OCI-LY3 (cell line): ENCODE measurements around the gene TERF2IP.

Experiments
- H2AFZ ChIP-seq: fragments of 200-600, 300-600 bp; shearing (Covaris generic); 2 replicates; pipeline ENCODE4 v1.6.0; 2014; ENCODE audit warnings: antibody characterized with exemption, low read depth, low read length
- H3K27ac ChIP-seq: fragments of 200-600, 300-600 bp; sonication (generic); 2 replicates; pipeline ENCODE4 v1.5.1; 2014; ENCODE audit warnings: mild to moderate bottlenecking, low read length, moderate library complexity, mixed read lengths
- H3K27me3 ChIP-seq: fragments of 200-600, 300-600 bp; sonication (generic); 2 replicates; pipeline ENCODE4 v1.6.1; 2014; ENCODE audit warnings: low read depth, low read length, mixed read lengths
- H3K36me3 ChIP-seq: fragments of 200-600, 300-600 bp; sonication (generic); replicated peaks from 2 replicates; pipeline ENCODE3; 2014; ENCODE audit warnings: low read depth, low read length, mixed read lengths
- H3K4me1 ChIP-seq: fragments of 300-600, 200-600 bp; sonication (generic); 2 replicates; pipeline ENCODE4 v1.6.1; 2014; ENCODE audit warnings: low read length, mixed read lengths
- H3K4me2 ChIP-seq: fragments of 200-600, 300-600 bp; sonication (generic); 2 replicates; pipeline ENCODE4 v1.6.1; 2014; ENCODE audit warnings: low read length, mixed read lengths
- H3K4me3 ChIP-seq: fragments of 300-600, 200-600 bp; sonication (generic); 2 replicates; pipeline ENCODE4 v1.5.1; 2014; ENCODE audit warnings: antibody characterized with exemption, mild to moderate bottlenecking, low read length, moderate library complexity
- H3K79me2 ChIP-seq: fragments of 300-600, 200-600 bp; shearing (Covaris generic); 2 replicates; pipeline ENCODE4 v1.6.1; 2014; ENCODE audit warnings: mild to moderate bottlenecking, low read length, mixed read lengths
- H3K9ac ChIP-seq: fragments of 300-600, 200-600 bp; shearing (Covaris generic); 2 replicates; pipeline ENCODE4 v1.6.0; 2014; ENCODE audit warnings: mild to moderate bottlenecking, low read length, moderate library complexity
- H3K9me3 ChIP-seq: fragments of 200-600, 300-600 bp; shearing (Covaris generic); 2 replicates; pipeline ENCODE4 v1.6.1; 2014; ENCODE audit warnings: low read length, mixed read lengths; ENCODE audit not compliant: insufficient read depth
- H4K20me1 ChIP-seq: fragments of 200-600, 300-600 bp; sonication (generic); 2 replicates; pipeline ENCODE4 v1.6.1; 2016; ENCODE audit warnings: low read length, mixed read lengths; ENCODE audit not compliant: insufficient read depth
- EZH2phosphoT487 ChIP-seq: fragments of 200-600 bp; shearing (Covaris generic); IDR thresholded peaks from 2 replicates; pipeline ENCODE4 v1.6.1; 2018; ENCODE audit warnings: antibody characterized with exemption, mixed run types, low read depth
- TF ChIP-seq, protein P1 (sequence below): fragments of 200-600, 300-600 bp; sonication (generic); IDR thresholded peaks from 2 replicates; pipeline ENCODE4 v1.5.1; 2014; ENCODE audit warnings: antibody characterized with exemption, low read length, low read depth

The TERF2IP gene

DNA sequence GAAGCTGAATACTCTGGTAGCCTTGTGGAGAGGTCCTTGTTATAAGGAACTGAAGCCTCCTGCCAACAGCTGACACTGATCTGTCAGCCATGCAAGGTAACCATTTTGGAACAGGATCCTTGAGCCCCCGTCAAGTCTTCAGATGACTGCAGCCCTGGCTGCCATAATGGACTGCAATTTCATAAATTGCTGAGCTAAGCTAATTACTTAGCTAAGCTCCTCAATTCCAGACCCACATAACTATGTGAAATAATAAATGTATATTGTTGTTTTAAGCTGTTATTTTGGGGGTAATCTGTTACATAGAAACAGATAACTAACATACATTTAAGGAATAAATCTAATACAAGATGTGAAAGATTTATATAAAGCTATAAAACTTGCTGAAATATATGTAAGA lies 41.1 kb upstream of the TERF2IP start:
- no peak overlapping the region for H3K4me2 ChIP-seq
- no peak overlapping the region for H3K27ac ChIP-seq
- peaks cover 4% of the 10 kb centered on the region; the same call in 1 of the 2 replicates for H3K4me1 ChIP-seq
- H3K27me3 ChIP-seq, result no peaks in the 10 kb centered on the region
- no peak overlapping the region for H3K4me3 ChIP-seq
- no peak overlapping the region for H2AFZ ChIP-seq
- H4K20me1 ChIP-seq, result no peaks in the 10 kb centered on the region
- no peak overlapping the region for H3K9ac ChIP-seq
- H3K36me3 ChIP-seq, result peaks cover 49% of the 10 kb centered on the region
- H3K9me3 ChIP-seq, result peaks cover 7% of the 10 kb centered on the region; the same call in 1 of the 2 replicates
- no peak for TF ChIP-seq EZH2phosphoT487
- TF ChIP-seq, protein P1, sequence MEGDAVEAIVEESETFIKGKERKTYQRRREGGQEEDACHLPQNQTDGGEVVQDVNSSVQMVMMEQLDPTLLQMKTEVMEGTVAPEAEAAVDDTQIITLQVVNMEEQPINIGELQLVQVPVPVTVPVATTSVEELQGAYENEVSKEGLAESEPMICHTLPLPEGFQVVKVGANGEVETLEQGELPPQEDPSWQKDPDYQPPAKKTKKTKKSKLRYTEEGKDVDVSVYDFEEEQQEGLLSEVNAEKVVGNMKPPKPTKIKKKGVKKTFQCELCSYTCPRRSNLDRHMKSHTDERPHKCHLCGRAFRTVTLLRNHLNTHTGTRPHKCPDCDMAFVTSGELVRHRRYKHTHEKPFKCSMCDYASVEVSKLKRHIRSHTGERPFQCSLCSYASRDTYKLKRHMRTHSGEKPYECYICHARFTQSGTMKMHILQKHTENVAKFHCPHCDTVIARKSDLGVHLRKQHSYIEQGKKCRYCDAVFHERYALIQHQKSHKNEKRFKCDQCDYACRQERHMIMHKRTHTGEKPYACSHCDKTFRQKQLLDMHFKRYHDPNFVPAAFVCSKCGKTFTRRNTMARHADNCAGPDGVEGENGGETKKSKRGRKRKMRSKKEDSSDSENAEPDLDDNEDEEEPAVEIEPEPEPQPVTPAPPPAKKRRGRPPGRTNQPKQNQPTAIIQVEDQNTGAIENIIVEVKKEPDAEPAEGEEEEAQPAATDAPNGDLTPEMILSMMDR, result no peak
- no peaks in the 10 kb centered on the region for H3K79me2 ChIP-seq

DNA sequence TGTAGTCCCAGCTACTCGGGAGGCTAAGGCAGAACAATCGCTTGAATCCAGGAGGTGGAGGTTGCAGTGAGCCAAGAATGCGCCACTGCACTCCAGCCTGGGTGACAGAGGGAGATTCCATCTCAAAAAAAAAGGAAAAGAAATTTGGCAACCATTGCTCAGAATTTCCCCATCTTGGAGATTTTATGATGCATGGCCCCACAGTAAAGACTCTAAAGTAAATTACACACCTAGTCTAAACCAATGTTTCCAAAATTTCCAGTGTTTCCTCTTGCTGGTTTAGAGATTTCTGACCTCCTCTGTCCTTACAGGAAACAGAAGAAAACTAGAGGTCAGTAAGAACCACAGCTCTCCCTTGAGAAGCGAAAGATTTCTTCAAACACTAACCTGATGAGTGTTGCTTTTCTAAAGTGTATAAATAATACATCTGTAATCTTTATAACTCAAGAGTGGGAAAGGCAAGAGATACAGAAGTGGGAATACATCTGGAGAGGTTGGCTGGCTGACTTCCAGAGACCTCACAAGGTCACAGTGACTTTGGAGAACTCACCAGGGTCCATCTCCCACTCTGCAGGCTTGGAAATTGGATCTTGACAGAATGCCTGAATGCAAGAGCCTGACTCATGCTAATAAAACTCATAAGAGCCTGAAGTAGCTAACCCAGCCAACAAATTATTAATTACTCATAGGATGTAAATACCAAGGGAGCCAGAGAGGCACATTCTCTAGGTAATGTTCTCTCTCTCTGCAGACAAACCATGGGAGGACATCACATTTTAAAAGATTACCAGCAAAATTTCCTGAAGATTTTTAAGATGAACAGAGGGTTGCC lies 33.3 kb upstream of the TERF2IP start:
- Histone ChIP-seq H2AFZ (no peak overlapping the region), H3K27ac (no peak overlapping the region), H3K4me3 (no peak overlapping the region), H3K79me2 (no peaks in the 10 kb centered on the region), H3K4me1 (peaks cover 22% of the 10 kb centered on the region), H3K9ac (no peak overlapping the region), H3K9me3 (no peaks in the 10 kb centered on the region), H3K36me3 (peaks cover 47% of the 10 kb centered on the region), H3K27me3 (no peaks in the 10 kb centered on the region), H3K4me2 (no peak overlapping the region), H4K20me1 (no peaks in the 10 kb centered on the region)
- no peak for TF ChIP-seq EZH2phosphoT487
- TF ChIP-seq, protein P1, result no peak

DNA sequence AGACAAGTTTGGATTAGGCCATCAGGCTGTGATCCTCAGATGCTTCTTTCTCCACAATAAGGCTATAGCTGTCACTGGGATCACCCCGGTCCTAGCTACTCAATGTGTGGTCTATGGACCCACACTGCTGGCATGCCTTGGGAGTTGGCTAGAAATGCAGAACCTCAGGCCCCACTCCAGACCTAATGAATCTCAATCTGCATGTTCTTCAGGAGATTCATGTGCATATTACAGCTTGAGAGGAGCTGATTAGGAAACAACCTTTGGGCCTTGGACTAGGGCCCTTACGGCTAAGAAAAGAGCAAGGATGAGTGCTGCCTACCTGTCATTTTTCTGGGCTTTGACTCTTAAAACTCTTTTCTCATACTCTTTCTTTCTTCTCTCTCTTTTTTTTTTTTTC lies 32.0 kb upstream of the TERF2IP start:
- no peak for TF ChIP-seq EZH2phosphoT487
- TF ChIP-seq, protein P1, result no peak
- Histone ChIP-seq H3K36me3 (peaks cover 50% of the 10 kb centered on the region), H4K20me1 (no peaks in the 10 kb centered on the region), H3K79me2 (no peaks in the 10 kb centered on the region), H3K4me3 (no peak overlapping the region), H3K27ac (no peak overlapping the region), H3K27me3 (no peaks in the 10 kb centered on the region), H3K9ac (no peak overlapping the region), H3K4me2 (no peak overlapping the region), H3K4me1 (peaks cover 22% of the 10 kb centered on the region), H2AFZ (no peak overlapping the region), H3K9me3 (no peaks in the 10 kb centered on the region)

DNA sequence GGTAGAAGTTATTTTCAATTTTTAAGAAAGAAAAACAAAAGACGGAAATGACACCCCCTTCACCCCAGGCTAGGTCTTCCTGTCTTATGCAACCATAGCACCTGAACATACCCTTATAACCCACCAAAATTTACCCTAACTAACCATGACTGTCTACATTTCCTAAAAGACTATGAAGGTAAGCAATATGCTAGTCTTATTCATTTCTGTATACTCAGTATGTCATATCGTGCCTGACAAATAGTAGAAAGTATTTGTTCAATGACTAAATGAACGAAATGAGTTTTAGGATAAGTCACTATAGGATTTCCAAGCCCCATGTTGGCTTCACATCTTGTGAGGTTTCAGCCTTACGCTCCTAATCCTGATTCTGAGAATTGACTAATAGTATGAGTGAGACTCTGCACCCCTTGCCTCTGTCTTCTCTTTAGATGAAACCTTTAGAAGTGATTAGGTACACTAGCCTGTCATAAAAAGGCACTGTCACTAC lies 31.0 kb upstream of the TERF2IP start:
- H2AFZ ChIP-seq, result no peak overlapping the region
- H3K9me3 ChIP-seq, result no peaks in the 10 kb centered on the region
- peaks cover 24% of the 10 kb centered on the region for H3K4me1 ChIP-seq
- no peaks in the 10 kb centered on the region for H4K20me1 ChIP-seq
- TF ChIP-seq EZH2phosphoT487, result no peak
- TF ChIP-seq, protein P1, result no peak
- peaks cover 45% of the 10 kb centered on the region for H3K36me3 ChIP-seq
- H3K27ac ChIP-seq, result peak overlapping the region; percentile 63
- H3K4me3 ChIP-seq, result peak overlapping the region; percentile 23; the same call in 1 of the 2 replicates
- no peak overlapping the region for H3K9ac ChIP-seq
- peaks cover under 1% of the 10 kb centered on the region; the same call in 1 of the 2 replicates for H3K79me2 ChIP-seq
- H3K4me2 ChIP-seq, result peak overlapping the region; percentile 59
- no peaks in the 10 kb centered on the region for H3K27me3 ChIP-seq
